ENCODE measurements around the gene LAMC1. TPM values are rescaled to one million over a fixed set of nuclear protein-coding genes. Genes with fewer than 3 reads are reported as not detected.

The LAMC1 gene
- total RNA-seq, 2 donors from 2014 or later = 60.7 to 96.6 TPM

GRCh38 chr1:183044893-183045649 is 21.9 kb downstream of the LAMC1 start:
- H3K27me3 ChIP-seq = no peaks in the 10 kb centered on the region
- no peaks in the 10 kb centered on the region for H3K36me3 ChIP-seq (replicated peaks in 1 of 2; ENCODE audit: insufficient read depth in 1 of 2, low read depth in 2 of 2)
- no peaks in the 10 kb centered on the region for H3K9me3 ChIP-seq
- peaks cover 28% of the 10 kb centered on the region for H3K4me1 ChIP-seq
- ATAC-seq = no peak
- H3K4me3 ChIP-seq = no peak overlapping the region
- intact Hi-C loops (cut with DNase I) = no loop called here
- WGBS, 2 donors = 92 to 95% methylated on average over 2 of the region's 2 CpGs
- no peak overlapping the region for H3K27ac ChIP-seq
- DNase-seq = no peak
- TF ChIP-seq CTCF (IDR thresholded peaks at IDR 0.05) (no peak), POLR2A (IDR thresholded peaks at IDR 0.05) (no peak)

GRCh38 chr1:183048087-183049085 is 25.2 kb downstream of the LAMC1 start:
- DNase-seq (no peak), ATAC-seq (no peak)
- peaks cover 22% of the 10 kb centered on the region for H3K4me1 ChIP-seq
- H3K27ac ChIP-seq = no peak overlapping the region
- WGBS, 2 donors = 74 to 78% methylated on average over 7 of the region's 7 CpGs
- intact Hi-C loops (cut with DNase I) = no loop called here
- H3K36me3 ChIP-seq (replicated peaks in 1 of 2; ENCODE audit: insufficient read depth in 1 of 2, low read depth in 2 of 2) = no peaks in the 10 kb centered on the region
- no peaks in the 10 kb centered on the region for H3K9me3 ChIP-seq
- no peaks in the 10 kb centered on the region for H3K27me3 ChIP-seq
- TF ChIP-seq POLR2A (IDR thresholded peaks at IDR 0.05) = no peak
- TF ChIP-seq CTCF (IDR thresholded peaks at IDR 0.05) = no peak
- no peak overlapping the region for H3K4me3 ChIP-seq

- H3K4me1 ChIP-seq = peaks cover 6% of the 10 kb centered on the region
- no peak overlapping the region for H3K27ac ChIP-seq
- intact Hi-C loops (cut with DNase I) = no loop called here
- H3K36me3 ChIP-seq (replicated peaks in 1 of 2; ENCODE audit: insufficient read depth in 1 of 2, low read depth in 2 of 2) = no peaks in the 10 kb centered on the region
- ATAC-seq = no peak
- no peaks in the 10 kb centered on the region for H3K9me3 ChIP-seq
- no peak overlapping the region for H3K4me3 ChIP-seq
- TF ChIP-seq POLR2A (IDR thresholded peaks at IDR 0.05) (no peak), CTCF (IDR thresholded peaks at IDR 0.05) (no peak)
- WGBS, 2 donors = 50 to 65% methylated on average over 1 of the region's 1 CpG
- no peak for DNase-seq
- H3K27me3 ChIP-seq = no peaks in the 10 kb centered on the region
These were observed 28.3 kb downstream of the LAMC1 start for GRCh38 chr1:183051546-183051945.

- Histone ChIP-seq H3K4me1 (peaks cover 5% of the 10 kb centered on the region), H3K4me3 (no peak overlapping the region), H3K36me3 (replicated peaks in 1 of 2; ENCODE audit: insufficient read depth in 1 of 2, low read depth in 2 of 2) (no peaks in the 10 kb centered on the region), H3K27me3 (no peaks in the 10 kb centered on the region), H3K9me3 (no peaks in the 10 kb centered on the region), H3K27ac (no peak overlapping the region)
- WGBS, 2 donors = 81 to 83% methylated on average over 5 of the region's 5 CpGs
- no peak for TF ChIP-seq CTCF (IDR thresholded peaks at IDR 0.05)
- no peak for TF ChIP-seq POLR2A (IDR thresholded peaks at IDR 0.05)
- no peak for ATAC-seq
- no peak for DNase-seq
- intact Hi-C loops (cut with DNase I) = no loop called here
These were observed 29.6 kb downstream of the LAMC1 start for GRCh38 chr1:183052861-183053260.

Data from body of pancreas (tissue), 4 donors.